ENCODE measurements around the gene FBXL16.

FBXL16 gene

DNA sequence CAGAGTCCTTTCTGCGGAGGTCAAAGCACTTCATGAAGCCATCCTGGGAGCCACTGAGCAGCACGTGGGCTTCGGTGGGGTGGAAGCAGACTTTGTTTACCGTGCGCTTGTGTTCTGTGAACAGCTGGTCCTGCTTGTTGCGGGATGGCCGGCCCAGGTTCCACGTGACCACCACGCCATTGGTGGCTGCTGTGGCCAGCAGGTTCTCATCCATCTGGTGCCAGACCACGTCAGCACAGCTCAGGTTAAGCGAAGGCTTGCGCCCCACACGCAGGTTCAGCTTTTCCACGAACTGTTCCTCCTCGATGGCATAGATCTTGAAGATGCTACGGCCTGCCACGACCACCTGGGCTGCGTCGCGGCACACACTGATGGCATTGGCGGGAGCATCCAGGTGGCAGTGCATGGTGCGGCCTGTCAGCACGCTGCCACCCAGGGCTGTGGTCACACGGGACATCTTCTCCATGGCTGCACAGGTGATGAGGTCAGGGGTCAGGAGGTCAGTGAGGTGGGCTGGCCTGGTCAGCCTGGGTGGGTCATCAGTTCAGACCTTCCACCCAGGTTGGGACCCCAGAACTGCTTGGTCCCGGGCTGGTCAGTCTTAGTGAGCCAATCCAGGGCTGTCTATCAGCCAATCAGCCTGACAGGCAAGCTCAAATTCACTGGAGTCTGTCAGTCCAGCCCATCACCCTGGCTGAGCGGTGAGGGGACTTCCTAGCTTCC lies 16.3 kb downstream of the FBXL16 start:
- DNase-seq (ENCODE audit: low read depth) = no peak

DNA sequence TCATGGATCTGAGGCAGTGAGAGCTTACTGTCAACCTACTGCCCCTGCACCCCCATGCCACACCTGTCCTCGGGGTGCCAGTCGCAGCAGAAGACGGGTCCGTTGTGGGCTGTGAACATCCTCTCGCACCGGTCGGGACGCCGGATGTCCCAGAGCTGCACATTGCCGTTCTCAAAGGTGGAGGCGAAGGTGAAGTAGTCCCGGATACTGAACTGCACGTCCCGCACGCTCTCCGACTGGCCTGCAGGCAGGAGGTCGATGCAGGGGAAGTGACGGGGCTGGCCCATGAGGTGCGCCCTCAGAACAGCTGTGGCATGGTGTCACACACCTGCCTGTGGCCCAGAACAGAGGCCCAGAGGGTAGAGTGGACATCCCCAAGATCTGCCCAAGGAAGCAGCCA lies 18.1 kb downstream of the FBXL16 start:
- no peak for DNase-seq (ENCODE audit: low read depth)

DNA sequence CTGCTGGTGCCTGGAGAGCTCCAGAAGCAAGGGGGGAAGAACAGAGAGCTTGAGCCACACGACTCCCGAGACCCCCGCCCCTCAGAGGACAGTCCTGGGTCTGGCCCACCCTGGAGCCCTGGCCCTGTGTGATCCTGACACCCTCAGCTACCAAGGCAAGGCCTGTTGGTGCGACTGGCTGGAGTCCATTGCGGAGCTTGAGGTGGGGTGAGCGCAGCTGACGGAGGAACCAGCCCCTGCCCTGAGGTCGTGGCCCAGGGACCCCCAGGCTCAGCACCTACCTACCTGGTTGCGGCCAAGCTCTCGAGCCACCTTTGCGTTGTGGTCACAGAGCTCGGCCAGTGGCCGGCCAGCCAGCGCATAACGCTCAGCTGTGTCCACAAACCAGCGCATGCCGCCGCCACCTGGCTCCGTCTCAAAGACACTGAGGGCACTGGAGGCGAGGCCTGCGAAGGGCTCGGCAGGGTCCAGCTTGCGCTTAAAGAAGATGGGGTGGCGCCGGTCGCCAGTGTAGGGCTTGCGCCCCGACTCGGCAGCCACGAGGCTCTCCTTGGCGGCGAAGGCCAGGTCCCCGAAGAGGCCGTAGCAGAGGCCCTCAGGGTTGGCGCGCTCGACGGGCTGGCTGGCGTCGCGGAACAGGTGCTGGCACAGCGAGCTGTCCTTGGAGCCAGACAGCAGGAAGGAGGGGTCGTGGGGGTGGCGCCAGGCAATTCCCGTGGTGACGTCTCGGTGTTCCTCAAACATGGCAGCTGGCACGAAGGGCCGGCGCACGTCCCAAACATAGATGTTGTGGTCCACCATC lies 18.9 kb downstream of the FBXL16 start:
- no peak for DNase-seq (ENCODE audit: low read depth)

DNA sequence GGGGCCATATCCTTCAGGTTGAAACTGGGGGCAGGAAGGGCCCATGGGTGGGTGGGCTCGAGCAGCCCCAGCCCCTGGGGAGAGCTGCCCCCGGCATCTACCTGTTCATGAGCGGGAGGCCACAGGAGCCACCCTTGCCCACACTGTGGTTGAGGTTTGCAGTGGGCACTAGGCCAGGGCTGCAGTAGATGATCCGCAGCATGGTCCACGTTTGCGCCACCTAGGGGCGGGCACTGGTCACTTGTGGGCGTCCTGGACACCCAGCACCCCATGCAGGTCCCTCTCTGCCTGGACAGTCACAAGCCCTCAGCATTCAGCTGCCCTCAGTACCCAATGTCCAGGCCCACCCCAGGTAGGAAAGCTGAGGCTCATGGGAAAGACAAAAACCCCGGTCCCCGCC lies 19.6 kb downstream of the FBXL16 start:
- no peak for DNase-seq (ENCODE audit: low read depth)

DNA sequence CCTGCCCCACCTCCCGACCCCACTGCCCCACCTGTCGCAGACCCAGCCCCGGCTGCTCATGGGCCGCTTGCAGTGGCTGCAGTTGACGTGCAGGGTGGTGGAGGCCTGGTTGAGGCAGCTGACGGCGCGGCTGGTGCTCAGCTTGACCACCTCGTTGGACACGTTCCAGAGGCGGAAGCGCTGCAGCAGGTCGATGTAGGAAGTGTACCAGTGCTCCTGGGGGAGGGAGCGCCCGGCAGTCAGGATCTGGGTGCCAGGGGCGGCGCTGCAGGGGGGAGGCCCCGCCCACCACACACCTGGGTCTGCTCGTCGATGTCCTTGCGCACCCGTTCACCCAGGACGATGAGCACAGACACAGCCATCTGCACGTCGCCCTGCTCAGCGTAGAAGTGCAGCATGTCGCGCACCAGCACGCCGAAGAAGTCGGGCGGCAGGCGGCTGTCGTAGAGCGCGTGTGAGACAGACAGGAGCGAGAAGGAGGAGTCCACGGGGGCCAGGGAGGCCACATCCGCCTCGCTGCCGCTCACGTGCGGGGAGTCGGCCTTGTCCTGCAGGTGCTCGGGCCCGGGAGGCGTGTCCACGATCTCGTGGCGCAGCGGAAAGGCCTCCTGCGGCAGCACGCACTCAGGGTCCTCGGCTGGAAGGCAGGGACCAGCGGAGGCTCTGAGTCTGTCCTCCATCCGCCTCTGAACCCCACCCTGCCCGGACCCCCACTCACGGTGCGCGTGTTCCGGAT lies 20.5 kb downstream of the FBXL16 start:
- no peak for DNase-seq (ENCODE audit: low read depth)

DNA sequence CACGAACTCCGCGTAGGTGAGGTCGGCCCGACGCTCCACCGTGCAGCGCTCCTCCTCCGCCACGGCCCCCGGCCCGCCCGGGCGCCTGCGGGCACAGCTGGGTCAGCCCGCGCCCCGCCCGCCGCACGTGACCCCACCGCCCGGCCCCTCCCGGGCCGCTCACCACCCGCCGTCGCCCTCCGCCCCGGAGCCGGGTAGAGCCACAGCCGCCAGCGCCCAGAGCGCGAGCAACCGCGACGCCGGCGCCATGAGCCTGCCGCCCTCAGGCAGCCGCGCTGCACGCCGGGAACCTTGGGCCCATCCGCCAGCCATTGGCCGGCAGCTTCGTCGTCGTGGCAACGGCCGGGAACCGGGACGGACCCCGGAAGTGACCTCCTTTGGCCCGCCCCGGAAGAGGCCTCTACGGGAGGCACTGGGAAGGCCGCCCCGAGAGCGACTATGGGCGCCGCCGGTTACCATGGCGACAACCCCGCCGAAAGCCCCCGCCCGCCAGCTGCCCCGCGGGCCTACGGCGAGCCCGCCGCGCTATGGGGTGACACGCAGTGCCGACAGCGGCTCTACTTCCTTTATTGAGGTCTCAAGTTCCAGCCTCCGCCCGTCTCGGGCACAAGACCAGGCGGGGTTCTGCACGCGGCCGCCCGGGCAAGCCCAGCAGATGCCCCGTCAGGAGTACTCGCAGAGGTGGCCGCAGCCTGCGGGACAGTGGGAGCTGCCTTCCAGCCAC lies 21.4 kb downstream of the FBXL16 start, which contains the start of gene JMJD8:
Gene JMJD8 (minus strand): TSS at position 264 of the 724 bp plus-strand sequence. CDS start 15 bp downstream, at position 249.
- DNase-seq (ENCODE audit: low read depth) = peak; percentile 96

DNA sequence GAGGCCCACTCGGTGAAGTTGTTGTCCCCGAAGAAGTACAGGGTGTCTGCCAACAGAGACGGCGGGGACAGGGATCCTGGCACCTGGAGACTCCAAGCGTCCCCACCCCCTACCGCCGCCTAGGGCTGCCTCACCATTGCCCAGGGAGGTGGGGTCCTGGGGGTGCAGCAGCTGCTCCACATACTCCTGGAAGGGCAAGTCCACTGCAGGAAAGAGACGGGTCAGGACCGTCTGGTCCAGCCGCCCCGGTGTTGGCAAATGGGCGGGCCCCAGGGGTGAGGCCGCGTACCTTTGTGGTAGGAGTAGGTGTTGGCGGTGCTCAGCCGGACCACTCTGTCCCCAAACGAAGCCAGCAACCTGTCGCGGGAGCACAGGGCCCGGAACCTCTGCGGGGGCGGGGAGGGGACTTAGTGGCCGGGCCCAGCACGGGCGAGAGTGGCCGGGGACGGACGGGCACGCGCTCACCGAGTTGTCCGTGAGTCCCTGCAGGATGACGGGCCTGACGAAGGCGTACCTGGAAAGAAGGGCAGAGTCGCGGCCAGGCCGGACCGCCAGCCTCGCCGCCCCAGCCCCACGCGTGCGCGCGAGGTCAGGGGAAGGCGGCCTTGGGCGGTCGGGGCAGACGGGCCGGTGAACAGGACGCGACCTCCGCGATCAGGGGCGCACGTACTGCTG lies 22.1 kb downstream of the FBXL16 start:
- DNase-seq (ENCODE audit: low read depth) = no peak

DNA sequence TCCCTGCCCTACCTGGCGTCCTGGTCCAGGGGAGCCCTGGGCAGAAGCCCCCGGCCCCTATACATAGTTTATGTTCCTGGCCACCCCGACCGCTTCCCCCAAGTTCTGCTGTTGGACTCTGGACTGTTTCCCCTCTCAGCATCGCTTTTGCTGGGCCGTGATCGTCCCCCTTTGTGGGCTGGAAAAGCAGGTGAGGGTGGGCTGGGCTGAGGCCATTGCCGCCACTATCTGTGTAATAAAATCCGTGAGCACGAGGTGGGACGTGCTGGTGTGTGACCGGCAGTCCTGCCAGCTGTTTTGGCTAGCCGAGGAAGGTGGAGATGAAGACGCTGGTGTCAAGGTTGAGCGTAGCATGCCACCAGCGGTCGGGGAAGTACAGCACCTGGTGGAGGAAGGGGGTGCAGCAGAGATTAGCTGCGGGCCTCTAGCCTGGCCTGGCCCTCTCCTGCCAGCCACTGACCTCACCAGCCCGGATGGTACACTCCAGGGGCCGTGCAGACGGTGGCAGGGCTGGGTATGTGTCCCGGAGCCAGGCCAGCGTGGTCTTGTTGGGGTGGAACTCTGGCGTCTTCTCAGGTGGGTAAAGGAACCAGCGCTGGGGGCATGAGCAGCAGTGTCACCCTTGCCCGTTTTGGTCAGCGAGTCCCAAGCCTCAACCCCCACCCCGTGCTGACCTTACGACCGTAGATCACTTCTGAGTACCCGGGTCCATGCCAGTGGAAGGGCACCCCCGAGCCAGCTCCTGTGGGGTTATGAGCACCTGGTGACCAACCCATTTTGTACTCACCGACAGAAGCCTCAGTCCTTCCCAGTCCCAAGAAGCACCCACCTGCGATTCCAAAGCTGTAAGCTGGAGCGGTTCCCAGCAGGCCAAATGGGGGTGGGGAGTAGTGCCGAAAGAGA lies 22.9 kb downstream of the FBXL16 start:
- DNase-seq (ENCODE audit: low read depth) = no peak

DNA sequence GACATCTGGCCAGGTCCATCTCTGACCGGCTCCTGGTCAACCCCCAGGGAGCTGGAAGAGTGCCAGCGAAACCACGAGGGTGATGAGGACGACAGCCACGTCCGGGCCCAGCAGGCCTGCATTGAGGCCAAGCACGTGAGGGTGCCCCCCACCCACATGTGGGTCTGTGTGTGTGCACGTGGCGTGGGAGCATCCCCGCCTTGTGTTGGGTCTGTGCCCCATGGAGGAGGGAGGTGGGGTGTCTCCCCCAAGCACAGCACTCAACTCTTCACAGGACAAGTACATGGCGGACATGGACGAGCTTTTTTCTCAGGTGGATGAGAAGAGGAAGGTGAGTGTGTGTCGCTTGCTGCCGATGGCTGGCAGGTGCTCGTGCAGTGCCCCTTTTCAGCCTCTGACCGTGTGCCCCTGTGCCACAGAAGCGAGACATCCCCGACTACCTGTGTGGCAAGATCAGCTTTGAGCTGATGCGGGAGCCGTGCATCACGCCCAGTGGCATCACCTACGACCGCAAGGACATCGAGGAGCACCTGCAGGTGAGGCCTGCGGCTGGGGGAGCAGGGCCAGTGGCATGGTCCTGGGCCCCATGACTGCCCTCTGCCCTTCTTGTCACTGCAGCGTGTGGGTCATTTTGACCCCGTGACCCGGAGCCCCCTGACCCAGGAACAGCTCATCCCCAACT lies 23.7 kb downstream of the FBXL16 start:
- peak; percentile 38 for DNase-seq (ENCODE audit: low read depth)

DNA sequence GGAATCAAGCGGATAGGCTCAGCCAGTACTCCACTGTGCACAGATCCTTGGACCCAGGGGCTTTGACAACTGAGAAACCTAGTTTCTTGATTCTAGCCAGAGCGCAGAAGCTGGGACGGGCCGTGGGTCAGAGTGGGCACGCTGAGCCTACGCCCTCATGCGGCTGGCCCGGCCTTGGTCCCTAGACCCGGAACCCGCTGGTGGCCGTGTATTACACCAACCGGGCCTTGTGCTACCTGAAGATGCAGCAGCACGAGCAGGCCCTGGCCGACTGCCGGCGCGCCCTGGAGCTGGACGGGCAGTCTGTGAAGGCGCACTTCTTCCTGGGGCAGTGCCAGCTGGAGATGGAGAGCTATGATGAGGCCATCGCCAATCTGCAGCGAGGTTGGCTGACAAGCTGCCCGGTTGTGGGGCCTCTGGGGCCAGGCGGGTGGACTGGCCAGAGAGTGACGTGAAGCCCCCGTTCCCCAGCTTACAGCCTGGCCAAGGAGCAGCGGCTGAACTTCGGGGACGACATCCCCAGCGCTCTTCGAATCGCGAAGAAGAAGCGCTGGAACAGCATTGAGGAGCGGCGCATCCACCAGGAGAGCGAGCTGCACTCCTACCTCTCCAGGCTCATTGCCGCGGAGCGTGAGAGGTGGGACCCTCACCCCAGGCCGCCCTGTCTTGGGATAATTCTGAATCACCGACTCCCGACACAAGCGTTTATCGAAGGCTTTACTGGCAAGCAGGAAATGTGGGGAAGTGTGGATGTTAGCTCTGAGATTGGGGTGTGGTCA lies 24.4 kb downstream of the FBXL16 start:
- peak; percentile 57 for DNase-seq (ENCODE audit: low read depth)

DNA sequence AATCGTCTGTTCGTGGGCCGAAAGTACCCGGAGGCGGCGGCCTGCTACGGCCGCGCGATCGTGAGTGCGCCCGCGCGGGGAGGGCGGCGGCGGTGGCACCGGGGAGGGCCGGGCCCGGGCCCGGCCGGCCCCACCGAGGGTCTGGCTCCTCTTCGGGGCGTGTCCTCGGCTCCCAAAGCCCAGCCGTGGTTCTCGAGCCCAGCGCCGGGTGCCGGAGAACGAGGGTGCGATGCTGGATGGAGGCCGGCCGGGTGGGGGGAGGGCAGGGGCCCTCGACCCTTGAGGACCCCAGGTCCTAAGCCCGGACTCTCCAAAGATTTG lies 25.0 kb downstream of the FBXL16 start:
- no peak for DNase-seq (ENCODE audit: low read depth)

DNA sequence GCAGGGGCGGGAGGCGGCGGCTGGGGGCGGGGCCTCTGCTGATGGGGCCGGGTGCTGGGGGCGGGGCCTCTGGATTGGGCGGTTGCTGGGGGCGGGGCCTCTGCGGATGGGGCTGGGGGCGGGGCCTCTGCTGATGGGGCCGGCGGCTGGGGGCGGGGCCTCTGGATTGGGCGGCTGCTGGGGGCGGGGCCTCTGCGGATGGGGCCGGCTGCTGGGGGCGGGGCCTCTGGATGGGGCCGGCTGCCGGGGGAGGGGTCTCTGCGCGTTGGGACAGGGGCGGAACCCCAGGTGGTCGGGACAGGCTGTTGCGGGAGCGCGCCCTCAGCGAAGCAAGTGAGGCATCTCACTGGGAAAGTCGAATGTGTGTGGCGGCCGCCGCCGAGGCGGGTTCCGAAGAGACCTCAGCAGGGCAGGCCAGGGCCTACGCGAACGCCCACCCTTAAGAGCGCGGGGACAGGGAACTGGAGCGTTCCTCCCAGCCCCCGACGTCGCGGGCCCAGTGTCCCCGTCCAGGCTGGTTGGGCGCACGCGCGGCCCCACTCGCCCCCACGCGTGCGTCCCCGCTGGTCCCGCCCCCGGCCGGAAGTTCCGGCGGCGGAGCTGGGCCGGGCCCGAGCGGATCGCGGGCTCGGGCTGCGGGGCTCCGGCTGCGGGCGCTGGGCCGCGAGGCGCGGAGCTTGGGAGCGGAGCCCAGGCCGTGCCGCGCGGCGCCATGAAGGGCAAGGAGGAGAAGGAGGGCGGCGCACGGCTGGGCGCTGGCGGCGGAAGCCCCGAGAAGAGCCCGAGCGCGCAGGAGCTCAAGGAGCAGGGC lies 25.6 kb downstream of the FBXL16 start, which contains the start of gene STUB1:
Gene STUB1 (plus strand): TSS at position 597 of the 811 bp plus-strand sequence. CDS start 116 bp downstream, at position 713.
- peak; percentile 86 for DNase-seq (ENCODE audit: low read depth)

DNA sequence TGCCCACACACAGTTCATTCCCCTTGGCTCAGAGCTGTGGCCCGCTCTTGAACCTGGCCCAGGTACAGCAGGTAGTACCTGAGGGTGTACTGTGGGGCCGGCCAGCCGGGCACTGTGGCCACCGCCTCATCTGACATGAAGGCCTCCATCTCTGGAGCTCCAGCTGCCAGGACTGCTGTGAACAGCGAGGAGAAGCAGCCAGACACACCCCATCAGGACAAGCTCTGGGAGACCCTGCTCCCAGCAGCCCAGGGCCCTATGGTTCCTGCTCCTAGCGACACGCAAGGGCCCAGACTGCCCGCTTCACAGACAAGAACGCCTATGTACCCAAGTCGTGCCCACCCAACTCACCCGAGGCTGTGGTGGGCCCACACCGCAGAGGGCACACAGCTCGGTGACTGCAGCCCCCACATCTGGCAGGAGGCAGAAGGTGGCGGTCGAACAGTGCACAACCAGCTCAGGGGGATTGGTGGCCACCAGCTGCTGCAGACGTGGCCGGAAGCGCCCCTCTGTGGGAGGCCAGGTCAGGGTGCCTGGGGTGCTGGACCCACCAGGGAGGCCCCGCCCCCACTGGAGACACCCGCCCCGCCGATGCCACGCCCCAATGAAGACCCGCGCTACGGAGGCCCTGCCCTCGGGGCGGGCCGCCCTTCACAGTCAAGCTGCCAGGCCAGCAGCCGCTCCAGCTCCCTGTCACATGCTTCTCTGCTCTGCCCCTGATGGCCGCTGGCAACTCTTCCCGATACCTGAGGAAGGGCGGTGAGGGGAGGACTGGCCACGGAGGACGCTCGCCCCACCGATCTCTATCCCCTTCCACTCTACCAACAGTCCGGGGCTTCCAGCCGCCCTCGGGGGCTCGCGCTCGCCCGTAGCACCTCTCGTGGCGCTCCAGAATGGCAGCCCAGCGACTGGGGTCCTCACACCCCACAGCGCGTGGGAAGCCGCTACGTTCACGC lies 26.5 kb downstream of the FBXL16 start:
- DNase-seq (ENCODE audit: low read depth) = peak; percentile 35

DNA sequence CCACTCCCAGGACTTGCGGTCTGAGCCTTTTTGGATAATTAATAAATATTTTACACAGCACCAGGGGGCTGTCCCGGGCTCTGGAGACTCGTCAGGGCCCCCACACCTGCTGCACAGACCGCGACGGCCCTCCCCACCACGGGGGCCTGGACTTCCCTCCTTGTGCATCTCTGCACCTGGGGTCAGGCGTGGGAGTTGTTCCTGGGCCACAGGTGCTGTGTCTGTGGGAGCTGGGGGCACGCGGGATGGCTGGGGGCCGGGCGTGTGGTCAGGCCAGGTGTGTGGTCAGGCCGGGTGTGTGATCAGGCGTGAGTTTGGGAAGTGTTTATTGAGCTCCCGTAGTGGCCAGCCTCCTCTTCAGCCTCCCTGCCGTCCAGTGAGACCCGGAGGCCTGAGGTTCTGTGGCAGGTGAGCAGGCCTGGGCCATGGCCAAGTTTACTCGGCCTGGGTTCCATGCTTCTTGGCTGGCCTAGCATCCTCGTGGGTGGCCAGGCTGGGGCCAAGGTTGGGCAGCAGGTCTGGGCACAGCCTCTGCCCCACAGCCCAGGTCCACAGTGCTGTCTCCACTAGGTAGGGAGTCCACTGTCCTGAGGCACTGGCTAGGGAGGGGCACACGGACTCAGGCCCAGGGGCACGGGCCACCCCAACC lies 27.3 kb downstream of the FBXL16 start:
- no peak for DNase-seq (ENCODE audit: low read depth)

DNA sequence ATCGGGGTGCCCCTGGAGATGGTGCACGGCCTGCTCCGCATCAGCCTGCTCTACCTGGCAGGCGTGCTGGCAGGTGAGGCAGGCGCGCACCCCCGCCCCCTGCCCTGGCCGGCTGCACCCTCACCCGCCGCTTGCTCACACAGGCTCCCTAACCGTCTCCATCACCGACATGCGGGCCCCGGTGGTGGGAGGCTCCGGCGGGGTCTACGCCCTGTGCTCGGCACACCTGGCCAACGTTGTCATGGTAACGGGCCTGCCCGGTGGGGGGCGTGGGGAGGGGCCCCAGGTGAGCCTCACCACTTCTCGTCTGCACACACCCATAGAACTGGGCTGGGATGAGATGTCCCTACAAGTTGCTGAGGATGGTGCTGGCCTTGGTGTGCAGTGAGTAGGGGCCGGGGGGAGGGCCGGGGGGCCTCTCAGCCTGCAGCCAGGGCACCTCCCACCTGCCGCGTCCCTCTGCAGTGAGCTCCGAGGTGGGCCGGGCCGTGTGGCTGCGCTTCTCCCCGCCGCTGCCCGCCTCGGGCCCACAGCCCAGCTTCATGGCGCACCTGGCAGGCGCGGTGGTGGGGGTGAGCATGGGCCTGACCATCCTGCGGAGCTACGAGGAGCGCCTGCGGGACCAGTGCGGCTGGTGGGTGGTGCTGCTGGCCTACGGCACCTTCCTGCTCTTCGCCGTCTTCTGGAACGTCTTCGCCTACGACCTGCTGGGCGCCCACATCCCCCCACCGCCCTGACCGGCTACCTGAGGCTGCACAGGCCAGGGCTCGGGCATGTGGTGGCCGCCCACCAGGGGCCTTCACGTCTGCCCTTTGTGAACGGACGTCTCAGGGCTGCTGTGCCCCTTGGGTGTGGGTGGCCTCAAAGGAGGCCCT lies 28.0 kb downstream of the FBXL16 start:
- no peak for DNase-seq (ENCODE audit: low read depth)

Measured in iris pigment epithelial cell (primary cell).